Measurements from ENCODE around the gene CTRB2. TPM values are rescaled to one million over a fixed set of nuclear protein-coding genes. Genes with fewer than 3 reads are reported as not detected.

CTRB2 gene
- total RNA-seq (10 to 100 TPM in 1 of 7 donors, 1 to 10 TPM in 5, not detected in 1; 1.3 to 11.8 (median 3.7) TPM), polyA plus RNA-seq (1 to 10 TPM in 2 of 3 donors, under 1 TPM in 1; 0.58 to 1.3 (median 1.2) TPM)
- long read RNA-seq, donor 1, result 0 reads
- long read RNA-seq, donor 2, transcript CTRB2-205 (4 exons, 581 nt), result minor isoform, 103 of 1,683 reads
- long read RNA-seq, donor 2, transcript CTRB2-201 (7 exons, 901 nt), result major isoform, 541 of 1,683 reads
- long read RNA-seq, donor 2, partial matches to known transcripts, result 766 of 1,683 reads
- long read RNA-seq, donor 2, other reads (novel, unspliced or antisense), result 273 of 1,683 reads

DNA sequence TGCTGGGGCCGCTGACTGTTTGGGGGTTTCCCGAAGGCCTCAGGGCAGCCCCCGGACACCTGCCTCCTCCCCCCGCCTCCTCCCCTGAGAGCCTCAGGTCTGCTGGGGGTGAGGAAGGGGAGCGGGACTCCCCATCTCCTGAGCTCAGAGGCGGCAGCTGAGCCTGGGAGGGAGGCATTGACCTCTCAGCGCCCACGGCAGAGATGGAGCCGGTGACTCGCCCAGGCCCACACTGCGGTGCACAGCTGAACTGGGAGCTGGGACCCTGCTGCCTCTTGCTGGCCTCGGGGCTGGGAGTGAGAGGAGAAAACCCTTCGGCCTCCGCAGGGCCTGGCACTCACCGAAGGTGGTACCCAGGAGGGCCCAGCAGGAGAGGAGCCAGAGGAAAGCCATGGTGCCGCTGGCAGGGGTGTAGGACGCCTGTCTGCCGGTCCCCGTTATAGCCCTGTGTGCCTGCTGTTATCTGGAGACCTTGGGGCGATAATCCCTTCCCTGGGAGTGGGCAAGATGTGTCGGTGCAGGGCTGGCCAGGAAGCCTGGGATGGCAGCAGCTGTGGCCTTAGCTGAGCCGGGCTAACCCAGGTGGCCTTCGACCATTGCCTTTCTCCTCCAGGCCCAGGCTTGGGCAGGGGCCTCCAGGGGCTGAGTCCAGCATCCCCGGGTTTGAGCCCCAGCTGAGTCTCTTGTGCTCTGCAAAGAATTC is at the start of gene CTRB2:
TSS of gene CTRB2 (minus strand) at position 413 of the 703 bp plus-strand sequence. CDS start at position 393, 20 bp downstream.
- TF ChIP-seq, protein P1, sequence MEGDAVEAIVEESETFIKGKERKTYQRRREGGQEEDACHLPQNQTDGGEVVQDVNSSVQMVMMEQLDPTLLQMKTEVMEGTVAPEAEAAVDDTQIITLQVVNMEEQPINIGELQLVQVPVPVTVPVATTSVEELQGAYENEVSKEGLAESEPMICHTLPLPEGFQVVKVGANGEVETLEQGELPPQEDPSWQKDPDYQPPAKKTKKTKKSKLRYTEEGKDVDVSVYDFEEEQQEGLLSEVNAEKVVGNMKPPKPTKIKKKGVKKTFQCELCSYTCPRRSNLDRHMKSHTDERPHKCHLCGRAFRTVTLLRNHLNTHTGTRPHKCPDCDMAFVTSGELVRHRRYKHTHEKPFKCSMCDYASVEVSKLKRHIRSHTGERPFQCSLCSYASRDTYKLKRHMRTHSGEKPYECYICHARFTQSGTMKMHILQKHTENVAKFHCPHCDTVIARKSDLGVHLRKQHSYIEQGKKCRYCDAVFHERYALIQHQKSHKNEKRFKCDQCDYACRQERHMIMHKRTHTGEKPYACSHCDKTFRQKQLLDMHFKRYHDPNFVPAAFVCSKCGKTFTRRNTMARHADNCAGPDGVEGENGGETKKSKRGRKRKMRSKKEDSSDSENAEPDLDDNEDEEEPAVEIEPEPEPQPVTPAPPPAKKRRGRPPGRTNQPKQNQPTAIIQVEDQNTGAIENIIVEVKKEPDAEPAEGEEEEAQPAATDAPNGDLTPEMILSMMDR (IDR thresholded peaks at IDR 0.05 in 8 of 11, conservative IDR thresholded peaks at IDR 0.05 in 3 of 11), result peak in 3 of 11 experiments; percentile 11 to 39 (median 16)
- TF ChIP-seq POLR2A (IDR thresholded peaks at IDR 0.05), result no peak
- TF ChIP-seq POLR2AphosphoS5 (IDR thresholded peaks at IDR 0.05), result peak; percentile 30 to 69 (median 61)
- intact Hi-C loops (cut with DNase I; ENCODE audit: low total_unique reads), result loop anchor here (2.0 kb wide), 1 partner anchor 18 kb away; no protein-coding TSS in a partner anchor
- WGBS, 5 donors, result 62 to 81% (median 72%) methylated on average over 19 to 24 of the region's 24 CpGs
- Histone ChIP-seq H3K9me3 (no peaks in the 10 kb centered on the region), H3K4me1 (peaks cover 0 to 10% (median 0%) of the 10 kb centered on the region in 6 donors), H3K27me3 (replicated peaks in 1 of 7) (peaks cover 0 to 20% (median 0%) of the 10 kb centered on the region in 7 donors), H3K36me3 (no peaks in the 10 kb centered on the region), H3K4me3 (no peak within 1 kb of the TSS), H3K27ac (peak within 1 kb of the TSS in 3 of 8 donors; percentile 15 to 28 (median 26))
- DNase-seq, result no peak

DNA sequence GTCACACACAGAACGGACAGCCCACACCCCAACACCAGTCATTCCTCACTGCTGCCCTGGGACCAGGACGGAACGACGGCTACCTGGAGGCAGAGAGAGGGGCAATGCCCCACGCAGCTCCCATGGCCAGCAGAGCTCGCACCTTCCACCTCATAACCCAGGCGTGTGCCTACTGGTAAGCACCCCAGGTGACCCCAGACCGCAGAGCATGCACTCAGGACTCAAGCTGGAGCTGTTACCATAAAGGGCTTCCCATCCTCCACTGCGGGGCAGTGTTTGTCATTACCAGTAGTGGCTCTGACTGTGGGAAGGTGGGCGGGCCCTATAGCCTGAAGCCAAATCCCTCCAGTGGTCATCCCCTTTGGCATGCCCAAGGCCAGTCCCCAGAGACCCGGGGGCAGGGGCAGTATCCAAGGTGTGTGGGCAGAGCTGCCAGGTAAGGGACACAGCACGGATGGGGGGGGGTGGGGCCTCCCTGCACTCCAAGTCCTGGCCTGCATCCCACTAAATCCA is 49.2 kb upstream of the CTRB2 start:
- TF ChIP-seq, protein P1 (IDR thresholded peaks at IDR 0.05 in 8 of 11, conservative IDR thresholded peaks at IDR 0.05 in 3 of 11), result no peak
- TF ChIP-seq POLR2A (IDR thresholded peaks at IDR 0.05), result no peak
- no peak for TF ChIP-seq POLR2AphosphoS5 (IDR thresholded peaks at IDR 0.05)
- intact Hi-C loops (cut with DNase I; ENCODE audit: low total_unique reads), result no loop called here
- peak; percentile 70 for DNase-seq
- Histone ChIP-seq H3K4me1 (peaks cover 45 to 97% (median 75%) of the 10 kb centered on the region in 6 donors), H3K4me3 (no peak overlapping the region), H3K27me3 (replicated peaks in 1 of 7) (peaks cover 0 to 88% (median 20%) of the 10 kb centered on the region in 7 donors), H3K9me3 (no peaks in the 10 kb centered on the region), H3K27ac (peak overlapping the region; percentile 50 to 91 (median 88)), H3K36me3 (no peaks in the 10 kb centered on the region)
- 48 to 81% (median 63%) methylated on average over 9 to 12 of the region's 12 CpGs for WGBS, 5 donors

DNA sequence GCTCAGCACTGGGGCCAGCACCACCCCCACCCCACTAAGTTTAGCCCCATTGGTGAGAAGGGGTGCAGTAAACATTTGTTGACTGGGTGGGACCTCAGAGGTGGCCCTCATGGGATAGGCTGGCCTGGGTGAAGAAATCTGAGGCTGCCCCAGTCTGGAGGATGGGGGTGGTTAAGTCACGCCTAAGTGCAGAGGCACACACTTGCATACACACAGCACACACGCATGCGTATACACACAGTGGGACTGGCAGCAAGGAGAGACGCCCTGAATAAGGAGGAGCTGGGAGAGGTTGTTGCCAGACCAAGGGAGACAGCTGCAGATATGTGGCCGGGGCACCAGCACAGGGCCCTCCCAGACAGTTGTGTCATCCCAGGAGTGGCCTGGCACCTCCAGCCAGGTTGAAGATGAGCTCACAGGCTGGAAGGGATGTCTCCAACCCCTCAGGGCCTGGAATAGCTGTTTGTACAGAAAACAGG is 47.4 kb upstream of the CTRB2 start:
- H3K27ac ChIP-seq, result peak overlapping the region in 6 of 8 donors; percentile 72 to 91 (median 89)
- WGBS, 5 donors, result 36 to 72% (median 65%) methylated on average over 4 to 5 of the region's 5 CpGs
- TF ChIP-seq POLR2A (IDR thresholded peaks at IDR 0.05) (no peak), POLR2AphosphoS5 (IDR thresholded peaks at IDR 0.05) (peak in 1 of 3 donors; percentile 53)
- peak overlapping the region in 1 of 8 donors; percentile 30 for H3K4me3 ChIP-seq
- intact Hi-C loops (cut with DNase I; ENCODE audit: low total_unique reads), result no loop called here
- peaks cover 0 to 100% (median 36%) of the 10 kb centered on the region in 7 donors for H3K27me3 ChIP-seq (replicated peaks in 1 of 7)
- H3K9me3 ChIP-seq, result no peaks in the 10 kb centered on the region
- H3K4me1 ChIP-seq, result peaks cover 45 to 99% (median 85%) of the 10 kb centered on the region in 6 donors
- peak; percentile 66 for DNase-seq
- no peaks in the 10 kb centered on the region for H3K36me3 ChIP-seq

Data from spleen (tissue), 13 donors.